ENCODE measurements around the gene GTF2A1L. TPM values are rescaled to one million over a fixed set of nuclear protein-coding genes. Genes with fewer than 3 reads are reported as not detected.
"Not testable (repeated sequence)": the region's sequence is repeated elsewhere in the genome, so short reads cannot be mapped to it uniquely, and the experiment has no call there.

Gene GTF2A1L
- total RNA-seq, 1 donor from 2014 or later = 0.75 TPM

DNA sequence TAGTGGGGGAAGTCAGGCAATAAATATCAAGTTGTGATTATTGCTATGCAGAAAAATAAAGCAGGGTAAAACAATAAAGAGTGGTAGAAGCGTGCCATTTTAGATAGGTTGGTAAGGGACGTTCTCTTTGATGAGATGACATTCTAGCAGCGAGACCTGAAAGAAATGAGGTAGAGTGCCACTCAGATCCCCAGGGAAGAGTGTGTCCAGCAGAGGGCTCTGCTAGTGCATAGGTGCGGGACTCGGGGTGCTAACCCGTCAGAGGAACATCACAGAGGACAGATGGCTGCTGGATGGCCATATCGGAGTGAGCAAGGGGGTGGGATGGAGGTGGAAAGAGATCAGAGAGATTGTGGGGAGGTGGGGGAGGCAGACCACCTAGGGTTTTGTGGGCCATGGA, 16.3 kb upstream of the GTF2A1L start:
- no peak for DNase-seq (ENCODE audit: low spot score)
- intact Hi-C loops (cut with DNase I) = loop anchor here (5.0 to 10.0 kb wide), 2 partner anchors 126 to 1803 kb away; no protein-coding TSS in a partner anchor

DNA sequence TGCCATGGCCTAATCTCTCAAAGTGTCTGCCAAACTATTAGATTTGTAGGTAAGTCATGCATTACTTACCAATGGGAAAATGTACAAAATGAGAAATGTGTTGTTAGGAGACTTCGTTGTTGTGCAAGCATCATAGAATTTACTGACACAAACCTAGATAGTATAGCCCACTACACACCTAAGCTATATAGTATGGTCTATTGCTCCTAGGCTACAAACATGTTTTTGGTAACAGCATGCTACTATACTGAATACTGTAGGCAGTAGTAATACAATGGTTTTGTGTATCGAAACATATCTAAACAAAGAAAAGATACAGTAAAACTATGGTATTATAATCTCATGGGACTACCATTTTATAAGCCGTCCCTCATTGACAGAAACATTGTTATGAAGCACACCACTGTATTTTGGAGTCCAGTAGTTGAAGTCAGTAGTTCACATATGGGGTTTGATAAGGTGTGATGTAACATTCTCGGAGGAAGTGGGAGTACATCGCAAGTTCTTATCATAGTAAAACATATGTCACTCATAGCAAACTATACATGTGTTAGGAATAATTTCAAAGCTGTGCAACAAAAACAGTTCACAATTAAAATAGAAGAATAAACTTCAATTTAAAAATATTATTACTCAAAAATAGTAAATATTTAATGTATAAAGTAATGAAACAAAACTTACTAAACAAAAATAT, 12.0 kb upstream of the GTF2A1L start:
- intact Hi-C loops (cut with DNase I) = loop anchor here (10.0 kb wide), 1 partner anchor 1799 kb away; no protein-coding TSS in a partner anchor
- DNase-seq (ENCODE audit: low spot score) = no peak

DNA sequence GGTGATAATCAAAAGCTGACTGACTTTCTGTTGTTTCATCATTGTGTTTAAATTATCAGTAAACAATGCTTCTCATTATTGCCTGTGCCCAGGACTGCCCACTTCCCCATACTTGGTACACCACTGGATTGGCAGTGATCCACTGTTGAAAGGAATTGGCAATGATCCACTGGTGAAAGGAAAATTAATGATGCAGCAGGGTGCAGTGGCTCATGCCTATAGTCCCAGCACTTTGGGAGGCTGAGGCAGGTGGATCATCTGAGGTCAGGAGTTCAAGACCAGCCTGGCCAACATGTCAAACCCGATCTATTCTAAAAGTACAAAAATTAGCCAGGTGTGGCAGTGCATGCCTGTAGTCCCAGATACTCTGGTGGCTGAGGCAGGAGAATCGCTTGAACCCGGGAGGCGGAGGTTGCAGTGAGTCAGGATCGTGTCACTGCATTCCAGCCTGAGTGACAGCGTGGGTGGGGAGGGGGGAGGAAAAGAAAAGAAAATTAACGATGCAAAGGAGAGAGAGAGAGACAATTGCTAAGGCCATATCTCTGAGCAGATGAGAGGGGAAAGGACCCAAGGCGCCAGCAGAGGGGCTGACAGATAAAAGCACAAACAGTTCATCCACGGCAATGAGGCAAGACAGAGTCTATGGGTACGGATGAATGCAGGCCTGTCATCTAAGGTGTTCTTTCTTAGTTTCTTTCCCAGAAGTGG, 10.2 kb upstream of the GTF2A1L start:
- intact Hi-C loops (cut with DNase I) = loop anchor here (10.0 kb wide), 1 partner anchor 1797 kb away; no protein-coding TSS in a partner anchor
- no peak for DNase-seq (ENCODE audit: low spot score)

DNA sequence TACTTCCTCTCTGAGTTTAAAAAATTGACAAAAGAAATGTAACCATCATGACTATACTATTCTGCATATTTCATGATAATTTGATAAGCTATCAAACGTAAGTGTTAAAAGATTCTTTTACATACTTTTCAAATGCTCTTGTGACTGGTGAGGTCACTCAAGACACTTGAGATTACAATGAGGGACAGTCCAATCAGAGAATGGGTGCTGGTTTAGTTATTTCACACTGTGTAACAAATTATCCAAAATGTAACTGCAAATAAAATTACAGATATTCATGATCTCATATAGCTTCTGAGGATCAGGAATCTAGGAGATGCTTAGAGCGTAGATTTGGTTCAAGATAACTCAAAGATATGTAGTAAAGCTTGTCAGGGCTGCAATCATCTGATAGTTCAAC, 4.4 kb upstream of the GTF2A1L start:
- intact Hi-C loops (cut with DNase I) = no loop called here
- DNase-seq (ENCODE audit: low spot score) = no peak

DNA sequence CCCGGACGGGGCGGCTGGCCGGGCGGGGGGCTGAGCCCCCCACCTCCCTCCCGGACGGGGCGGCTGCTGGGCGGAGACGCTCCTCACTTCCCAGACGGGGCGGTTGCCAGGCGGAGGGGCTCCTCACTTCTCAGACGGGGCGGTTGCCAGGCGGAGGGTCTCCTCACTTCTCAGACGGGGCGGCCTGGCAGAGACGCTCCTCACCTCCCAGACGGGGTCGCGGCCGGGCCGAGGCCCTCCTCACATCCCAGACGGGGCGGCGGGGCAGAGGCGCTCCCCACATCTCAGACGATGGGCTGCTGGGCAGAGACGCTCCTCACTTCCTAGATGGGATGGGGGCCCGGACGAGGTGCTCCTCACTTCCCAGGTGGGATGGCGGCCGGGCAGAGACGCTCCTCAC, 3.1 kb upstream of the GTF2A1L start:
- DNase-seq (ENCODE audit: low spot score); intact Hi-C loops (cut with DNase I): not testable (repeated sequence)

DNA sequence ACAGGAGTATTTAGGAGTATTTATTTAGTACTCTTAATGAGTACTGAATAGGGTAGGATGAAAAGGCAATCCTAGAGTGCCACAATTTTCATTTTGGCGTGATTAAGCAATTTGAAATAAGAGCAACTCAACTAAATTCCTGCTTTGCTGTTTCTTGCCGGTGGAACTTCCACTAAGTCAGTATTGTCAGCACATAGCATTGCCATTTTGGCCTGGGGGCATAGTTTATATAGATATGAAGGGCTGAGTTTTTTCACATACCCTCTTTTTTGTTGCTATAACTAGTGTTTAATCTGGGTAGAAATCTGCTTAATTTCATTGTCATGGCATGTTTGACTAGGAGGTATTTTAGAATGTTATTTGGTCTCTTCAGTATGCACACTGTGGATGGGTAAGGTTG, 1.9 kb downstream of the GTF2A1L start:
- no peak for DNase-seq (ENCODE audit: low spot score)
- intact Hi-C loops (cut with DNase I) = no loop called here

DNA sequence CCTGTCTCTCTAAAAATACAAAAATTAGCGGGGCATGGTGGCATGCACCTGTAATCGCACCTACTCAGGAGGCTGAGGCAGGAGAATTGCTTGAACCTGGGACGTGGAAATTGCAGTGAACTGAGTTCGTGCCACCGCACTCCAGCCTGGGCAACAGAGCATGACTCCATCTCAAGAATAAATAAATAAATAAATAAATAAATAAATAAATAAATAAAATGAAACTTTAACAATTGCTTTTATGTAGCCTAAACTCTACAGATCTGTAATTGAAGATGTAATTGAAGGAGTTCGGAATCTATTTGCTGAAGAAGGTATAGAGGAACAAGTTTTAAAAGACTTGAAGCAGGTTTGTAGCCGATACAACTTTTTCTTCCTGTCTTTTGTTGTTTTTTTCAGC, 2.9 kb downstream of the GTF2A1L start:
- intact Hi-C loops (cut with DNase I) = no loop called here
- DNase-seq (ENCODE audit: low spot score) = no peak

DNA sequence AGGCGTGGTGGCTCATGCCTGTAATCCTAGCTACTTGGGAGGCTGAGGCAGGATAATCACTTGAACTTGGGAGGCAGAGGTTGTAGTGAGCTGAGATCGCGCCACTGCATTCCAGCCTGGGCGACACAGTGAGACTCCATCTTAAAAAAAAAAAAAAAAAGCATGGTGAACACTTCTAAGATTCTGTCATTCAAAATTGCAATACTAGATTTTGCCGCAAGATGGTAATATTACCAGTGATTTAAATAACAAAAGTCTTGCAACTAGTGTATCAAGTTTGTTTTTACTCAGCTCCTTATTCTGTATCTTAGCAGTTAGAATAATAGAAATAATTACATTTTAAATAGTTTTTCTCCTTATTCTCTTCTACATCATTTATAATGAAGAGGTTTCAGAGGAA, 5.0 kb downstream of the GTF2A1L start:
- DNase-seq (ENCODE audit: low spot score); intact Hi-C loops (cut with DNase I): not testable (repeated sequence)

DNA sequence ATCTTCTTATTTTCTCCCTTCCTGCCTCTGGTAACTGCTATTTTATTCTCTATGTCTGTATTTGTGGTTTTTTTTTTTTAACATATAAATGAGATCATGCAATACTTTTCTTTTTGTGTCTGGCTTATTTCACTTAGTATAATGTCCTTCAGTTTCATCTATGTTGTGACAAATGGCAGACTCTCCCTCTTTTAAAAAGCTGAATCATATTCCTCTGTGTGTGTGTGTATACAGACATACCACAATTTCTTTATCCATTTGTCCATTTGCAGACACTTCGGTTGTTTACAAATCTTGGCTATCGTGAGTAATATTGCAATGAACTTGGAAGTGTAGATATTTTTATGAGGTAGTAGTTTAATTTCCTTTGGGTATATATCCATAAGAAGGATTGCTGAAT, 7.0 kb downstream of the GTF2A1L start:
- intact Hi-C loops (cut with DNase I) = no loop called here
- no peak for DNase-seq (ENCODE audit: low spot score)

DNA sequence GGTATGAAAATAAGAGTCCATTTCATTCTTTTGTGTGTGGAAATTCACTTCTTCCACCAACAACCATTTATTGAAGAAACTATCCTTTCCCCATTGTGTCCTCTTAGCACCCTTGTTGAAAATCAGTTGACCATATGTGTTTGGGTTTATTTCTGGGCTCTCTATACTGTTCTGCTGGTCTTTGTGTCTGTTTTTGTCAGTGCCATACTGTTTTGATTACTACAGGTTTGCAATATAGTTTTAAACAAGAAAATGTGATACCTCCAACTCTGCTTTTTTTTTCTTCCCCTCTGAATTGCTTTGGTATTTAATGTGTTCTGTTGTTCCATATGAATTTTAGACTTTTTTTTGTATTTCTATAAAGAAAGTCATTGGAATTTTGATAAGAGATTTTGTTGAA, 8.4 kb downstream of the GTF2A1L start:
- intact Hi-C loops (cut with DNase I) = no loop called here
- no peak for DNase-seq (ENCODE audit: low spot score)

DNA sequence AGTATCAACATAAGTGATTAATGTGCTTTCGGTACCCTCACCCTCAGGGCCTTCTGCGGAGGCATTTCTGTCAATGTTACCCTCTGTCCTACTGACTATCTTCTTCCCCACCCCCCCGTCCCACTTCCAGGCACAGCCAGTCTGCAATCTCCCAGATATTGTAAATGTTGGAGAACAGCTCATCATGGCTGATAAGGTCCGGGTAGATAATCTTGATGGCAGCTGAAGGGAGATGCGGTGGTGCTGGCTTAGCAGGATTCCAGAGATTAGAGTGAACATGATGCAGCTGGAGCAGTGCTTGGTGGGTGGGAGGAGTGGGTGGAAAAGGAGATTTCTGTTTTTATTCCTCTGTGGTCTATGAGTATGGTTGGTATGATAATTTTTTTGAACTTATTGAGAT, 15.5 kb downstream of the GTF2A1L start:
- no peak for DNase-seq (ENCODE audit: low spot score)
- intact Hi-C loops (cut with DNase I) = no loop called here

DNA sequence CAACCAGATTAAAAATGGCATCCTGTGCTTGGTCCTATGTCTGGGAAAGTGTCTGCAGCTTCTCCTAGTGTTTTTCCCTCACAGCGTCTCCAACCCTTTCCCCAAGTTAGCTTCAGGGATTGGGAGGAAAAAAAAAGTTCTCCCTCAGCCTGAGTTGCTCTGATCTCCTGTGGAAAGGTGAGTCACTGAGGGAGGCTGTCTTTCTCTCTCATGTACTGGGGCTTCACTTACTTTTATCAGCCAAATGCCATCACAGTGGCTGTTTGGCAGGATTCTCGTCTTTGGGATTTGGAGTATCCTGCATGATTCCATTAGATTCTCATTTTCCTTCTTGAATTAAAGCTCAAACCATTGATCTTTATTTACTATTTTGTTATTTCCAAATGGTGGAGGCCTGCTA, 18.1 kb downstream of the GTF2A1L start:
- no peak for DNase-seq (ENCODE audit: low spot score)
- intact Hi-C loops (cut with DNase I) = no loop called here

DNA sequence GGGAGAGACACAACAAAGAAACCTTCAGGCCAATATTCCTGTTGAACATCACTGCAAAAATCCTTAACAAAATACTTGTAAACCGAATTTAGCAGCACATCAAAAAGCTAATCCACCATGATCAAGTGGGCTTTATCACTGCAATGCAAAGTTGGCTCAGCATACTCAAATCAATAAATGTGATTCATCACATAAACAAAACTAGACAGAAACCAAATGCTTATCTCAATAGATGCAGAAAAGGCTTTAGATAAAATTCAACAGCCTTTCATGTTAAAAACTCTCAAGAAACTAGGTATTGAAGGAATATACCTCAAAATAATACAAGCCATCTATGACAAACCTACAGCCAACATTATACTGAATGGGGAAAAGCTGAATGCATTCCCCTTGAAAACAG, 20.6 kb downstream of the GTF2A1L start:
- DNase-seq (ENCODE audit: low spot score) = no peak
- intact Hi-C loops (cut with DNase I) = no loop called here

DNA sequence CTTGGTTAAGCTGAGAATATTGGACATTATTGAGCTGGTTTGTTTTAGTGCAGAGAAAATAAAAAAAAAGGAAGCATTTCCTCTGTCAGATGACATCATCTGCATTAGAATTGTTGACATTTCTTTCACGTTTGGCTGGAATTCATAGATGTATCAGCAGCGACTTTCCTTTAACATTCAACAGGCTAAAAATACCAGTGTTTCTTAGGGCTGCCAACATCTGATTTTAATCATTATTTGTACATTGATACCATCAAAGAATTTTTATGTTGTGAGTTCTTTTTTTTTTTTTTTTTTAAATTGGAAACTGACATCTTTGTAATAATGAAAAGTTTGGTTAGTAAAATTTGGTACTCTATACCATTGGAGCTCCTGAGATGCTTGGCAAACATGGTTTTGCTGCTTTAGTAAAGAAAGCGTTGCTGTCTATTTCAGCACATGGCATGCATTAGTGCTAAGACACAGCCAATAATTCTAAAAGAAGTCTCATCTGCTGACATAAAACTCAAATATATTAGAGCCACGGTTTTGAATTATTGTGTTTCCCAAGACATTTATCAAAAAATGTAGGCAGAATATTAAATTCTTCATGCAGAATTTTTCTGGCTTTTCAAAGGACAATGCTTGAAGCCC, 33.6 kb downstream of the GTF2A1L start:
- intact Hi-C loops (cut with DNase I) = no loop called here
- DNase-seq (ENCODE audit: low spot score) = no peak

DNA sequence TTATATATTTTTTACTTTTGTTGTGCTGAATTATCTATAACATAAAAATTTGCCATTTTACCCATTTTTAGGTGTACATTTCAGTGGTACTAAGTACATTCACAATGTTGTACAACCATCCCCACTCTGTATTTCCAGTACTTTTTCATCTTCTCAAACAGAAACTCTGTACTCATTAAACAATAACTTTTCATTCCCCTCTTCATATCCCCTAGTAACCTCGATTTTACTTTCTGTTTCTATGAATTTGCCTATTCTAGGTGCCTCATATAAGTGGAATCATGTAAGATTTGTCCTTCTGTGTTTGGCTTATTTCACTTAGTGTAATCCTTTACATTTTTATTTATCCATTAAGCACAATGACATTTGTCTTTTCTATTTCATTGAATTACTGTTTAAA, 51.3 kb downstream of the GTF2A1L start:
- no peak for DNase-seq (ENCODE audit: low spot score)
- intact Hi-C loops (cut with DNase I) = no loop called here

DNA sequence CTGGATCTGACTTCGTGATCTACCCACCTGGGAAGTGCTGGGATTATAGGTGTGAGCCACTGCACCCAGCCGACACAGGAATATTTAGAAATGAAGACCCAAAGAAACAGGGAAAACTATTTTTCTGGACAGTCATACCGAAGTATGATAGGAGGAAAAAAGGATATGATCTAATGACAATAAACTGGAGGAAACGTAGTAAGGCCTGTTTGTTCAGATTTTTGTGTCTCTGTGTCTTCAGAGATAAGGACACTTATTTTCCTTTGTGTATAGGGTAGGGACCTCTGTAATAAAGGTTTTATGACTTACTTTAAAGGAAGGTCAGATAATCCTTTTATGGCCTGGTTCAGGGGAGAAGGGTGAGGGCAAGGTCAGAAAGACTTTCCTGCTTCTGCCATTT, 55.9 kb downstream of the GTF2A1L start:
- DNase-seq (ENCODE audit: low spot score) = no peak
- intact Hi-C loops (cut with DNase I) = no loop called here

DNA sequence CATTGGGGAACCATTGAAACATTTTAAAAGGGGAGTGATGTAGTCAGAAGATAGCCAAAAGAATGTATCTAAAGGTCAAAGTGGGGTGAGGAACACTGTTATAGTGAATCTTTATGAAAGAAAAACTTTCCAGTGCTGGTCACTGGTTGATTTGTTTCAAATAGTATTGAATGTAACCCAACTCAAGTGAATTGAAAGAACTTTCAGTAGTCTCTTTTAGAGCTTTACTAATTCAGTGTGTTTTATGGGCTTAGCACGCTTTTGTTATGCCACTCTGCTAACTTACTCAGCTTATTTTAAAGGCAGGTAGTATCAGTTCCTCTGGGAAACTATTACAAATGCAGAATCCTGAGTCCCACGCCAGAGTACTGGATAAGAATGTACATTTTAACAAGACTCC, 57.3 kb downstream of the GTF2A1L start:
- intact Hi-C loops (cut with DNase I) = no loop called here

DNA sequence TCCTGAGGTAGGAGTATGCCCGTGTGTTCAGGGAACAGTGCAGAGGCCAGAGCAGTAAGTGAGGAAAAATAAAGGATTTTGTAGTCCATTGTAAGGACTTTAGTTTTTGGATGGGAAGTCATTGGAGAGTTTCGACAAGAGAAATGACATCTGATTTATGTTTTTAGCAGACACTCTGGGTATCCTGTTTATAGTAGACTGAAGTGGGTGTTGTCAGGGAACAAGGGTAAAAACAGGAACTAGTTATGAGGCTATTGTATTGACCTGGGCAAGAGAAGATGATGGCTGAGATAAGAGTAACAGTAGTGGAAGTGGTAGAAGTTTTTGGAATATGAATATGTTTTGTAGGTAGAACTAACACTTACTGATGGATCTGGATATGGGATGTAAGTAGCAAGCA, 59.8 kb downstream of the GTF2A1L start:
- DNase-seq (ENCODE audit: low spot score) = no peak
- intact Hi-C loops (cut with DNase I) = no loop called here

More for the DNA sequence above, 57.3 kb downstream of the GTF2A1L start:
- no peak for DNase-seq (ENCODE audit: low spot score)

DNA sequence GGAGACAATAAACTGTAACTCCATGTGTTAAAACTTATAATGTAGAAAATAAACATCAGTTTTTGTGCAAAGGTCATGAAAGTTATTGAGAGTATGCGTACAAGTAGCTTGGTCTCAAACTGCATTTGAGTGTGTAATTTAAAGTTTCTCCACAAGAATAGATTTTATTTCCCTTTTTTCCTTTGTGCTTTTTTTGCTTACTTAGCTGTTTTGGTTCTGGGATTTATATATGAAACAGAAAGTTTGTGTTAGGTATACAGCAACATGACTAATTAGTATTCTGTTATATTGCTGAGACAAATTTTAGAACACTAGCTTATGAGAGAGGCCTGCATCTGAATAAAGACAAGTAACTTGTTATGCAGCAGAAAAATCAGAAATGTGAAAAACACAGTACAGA, 67.5 kb downstream of the GTF2A1L start:
- DNase-seq (ENCODE audit: low spot score) = no peak
- intact Hi-C loops (cut with DNase I) = no loop called here

DNA sequence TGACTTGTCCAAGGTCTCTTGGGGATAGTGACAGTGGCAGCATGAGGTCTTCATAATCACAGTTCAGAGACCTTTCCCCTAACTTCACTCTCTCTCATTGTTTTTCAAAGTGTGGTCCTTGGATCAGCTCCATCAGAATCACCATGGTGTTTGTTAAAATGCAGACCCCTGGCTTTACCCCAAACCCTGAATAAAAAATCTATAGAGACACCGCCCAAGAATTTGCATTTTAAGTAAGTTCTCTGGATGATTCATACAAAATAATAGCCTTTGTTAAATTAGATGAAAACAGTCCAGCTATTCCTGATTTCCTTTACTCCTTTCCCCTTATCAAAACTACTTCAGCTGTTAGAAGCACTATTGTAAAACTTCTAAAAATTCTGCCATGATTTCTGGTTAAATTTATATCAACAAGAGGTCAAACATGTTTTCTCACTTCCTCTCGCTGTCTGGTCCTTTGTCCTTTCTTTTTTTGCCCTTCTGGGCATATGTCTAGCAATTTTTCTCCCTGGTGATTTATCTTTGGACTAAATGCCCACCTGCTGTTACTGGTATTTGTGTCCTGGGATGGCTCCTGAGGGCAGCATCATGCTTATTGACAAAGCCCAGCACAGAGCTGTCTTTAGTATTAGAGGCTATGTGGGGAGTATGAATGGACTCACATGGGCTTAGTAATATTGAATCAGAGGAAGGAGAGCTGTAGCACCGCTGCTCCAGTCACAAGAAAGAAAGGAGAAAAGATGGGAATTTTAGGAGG, 74.5 kb downstream of the GTF2A1L start:
- DNase-seq (ENCODE audit: low spot score) = no peak
- intact Hi-C loops (cut with DNase I) = no loop called here
